Loucy (cell line): Measurements from ENCODE around the gene SENP2.

ENCODE experiments used
- EZH2phosphoT487 ChIP-seq: fragments of 200-600 bp; IDR thresholded peaks from 2 replicates; pipeline ENCODE4 v1.6.1; 2018; ENCODE audit warnings: antibody characterized with exemption, mild to moderate bottlenecking, moderate library complexity, borderline replicate concordance
- TF ChIP-seq, protein P1 (sequence below): fragments of 200-600 bp; sonication (generic); conservative IDR thresholded peaks from 2 replicates; pipeline ENCODE4 v1.5.1; 2014; ENCODE audit warnings: mild to moderate bottlenecking, antibody characterized with exemption, low read length

DNA sequence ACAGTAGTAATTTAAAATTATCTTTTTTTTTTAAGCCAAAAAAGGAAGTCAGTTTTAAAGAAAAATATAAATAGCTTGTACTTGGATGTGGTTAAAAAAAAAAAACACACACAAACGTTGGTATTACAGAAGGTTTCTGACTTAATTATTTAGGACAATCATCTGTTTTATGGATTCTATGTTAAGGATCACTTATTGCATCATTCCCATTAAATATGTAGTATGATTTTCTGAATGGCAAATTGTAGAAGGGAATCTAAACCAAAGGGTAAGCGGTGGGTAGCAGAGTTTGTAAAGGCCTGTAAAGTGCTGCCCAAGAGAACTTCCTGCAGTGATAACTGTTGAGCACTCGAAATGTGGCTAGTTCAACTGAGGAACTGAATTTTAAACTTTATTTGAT is 8.0 kb downstream of the SENP2 start:
- TF ChIP-seq, protein P1, sequence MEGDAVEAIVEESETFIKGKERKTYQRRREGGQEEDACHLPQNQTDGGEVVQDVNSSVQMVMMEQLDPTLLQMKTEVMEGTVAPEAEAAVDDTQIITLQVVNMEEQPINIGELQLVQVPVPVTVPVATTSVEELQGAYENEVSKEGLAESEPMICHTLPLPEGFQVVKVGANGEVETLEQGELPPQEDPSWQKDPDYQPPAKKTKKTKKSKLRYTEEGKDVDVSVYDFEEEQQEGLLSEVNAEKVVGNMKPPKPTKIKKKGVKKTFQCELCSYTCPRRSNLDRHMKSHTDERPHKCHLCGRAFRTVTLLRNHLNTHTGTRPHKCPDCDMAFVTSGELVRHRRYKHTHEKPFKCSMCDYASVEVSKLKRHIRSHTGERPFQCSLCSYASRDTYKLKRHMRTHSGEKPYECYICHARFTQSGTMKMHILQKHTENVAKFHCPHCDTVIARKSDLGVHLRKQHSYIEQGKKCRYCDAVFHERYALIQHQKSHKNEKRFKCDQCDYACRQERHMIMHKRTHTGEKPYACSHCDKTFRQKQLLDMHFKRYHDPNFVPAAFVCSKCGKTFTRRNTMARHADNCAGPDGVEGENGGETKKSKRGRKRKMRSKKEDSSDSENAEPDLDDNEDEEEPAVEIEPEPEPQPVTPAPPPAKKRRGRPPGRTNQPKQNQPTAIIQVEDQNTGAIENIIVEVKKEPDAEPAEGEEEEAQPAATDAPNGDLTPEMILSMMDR: no peak
- TF ChIP-seq EZH2phosphoT487: no peak
